Activated naive CD4-positive, alpha-beta T cell treated with anti-CD3 and anti-CD28 coated beads, Interleukin-2, amount 10 ng/mL, durations not matched to agents 7 days and 5 days (primary cell): Measurements from ENCODE around the gene CXCR3.
"Not testable (repeated sequence)": the region's sequence is repeated elsewhere in the genome, so short reads cannot be mapped to it uniquely, and the experiment has no call there.

Experiments
- CTCF ChIA-PET: fragments of 350-600 bp; sonication (Branson Sonifier 250); formaldehyde crosslinking; loops from one replicate; lab custom pipeline; 2021; ENCODE audit warnings: antibody characterized with exemption; lab: Charles Lee
- DNase-seq: peaks from one replicate; pipeline ENCODE4 v3.0.0-alpha.2; 2020
- H3K27ac Mint-ChIP-seq: one replicate; pipeline ENCODE4 v1.8.0; 2021; ENCODE audit warnings: mild to moderate bottlenecking, moderate library complexity, mixed read lengths
- H3K27me3 Mint-ChIP-seq: one replicate; pipeline ENCODE4 v1.8.0; 2021; ENCODE audit warnings: mild to moderate bottlenecking, mixed read lengths
- H3K36me3 Mint-ChIP-seq: one replicate; pipeline ENCODE4 v1.8.0; 2021; ENCODE audit warnings: mixed read lengths
- H3K4me1 Mint-ChIP-seq: one replicate; pipeline ENCODE4 v1.8.0; 2021; ENCODE audit warnings: mixed read lengths
- H3K4me3 Mint-ChIP-seq: one replicate; pipeline ENCODE4 v1.8.0; 2021; ENCODE audit warnings: mild to moderate bottlenecking, moderate library complexity, mixed read lengths
- H3K9me3 Mint-ChIP-seq: one replicate; pipeline ENCODE4 v1.8.0; 2021; ENCODE audit warnings: mixed read lengths

CXCR3 gene

DNA sequence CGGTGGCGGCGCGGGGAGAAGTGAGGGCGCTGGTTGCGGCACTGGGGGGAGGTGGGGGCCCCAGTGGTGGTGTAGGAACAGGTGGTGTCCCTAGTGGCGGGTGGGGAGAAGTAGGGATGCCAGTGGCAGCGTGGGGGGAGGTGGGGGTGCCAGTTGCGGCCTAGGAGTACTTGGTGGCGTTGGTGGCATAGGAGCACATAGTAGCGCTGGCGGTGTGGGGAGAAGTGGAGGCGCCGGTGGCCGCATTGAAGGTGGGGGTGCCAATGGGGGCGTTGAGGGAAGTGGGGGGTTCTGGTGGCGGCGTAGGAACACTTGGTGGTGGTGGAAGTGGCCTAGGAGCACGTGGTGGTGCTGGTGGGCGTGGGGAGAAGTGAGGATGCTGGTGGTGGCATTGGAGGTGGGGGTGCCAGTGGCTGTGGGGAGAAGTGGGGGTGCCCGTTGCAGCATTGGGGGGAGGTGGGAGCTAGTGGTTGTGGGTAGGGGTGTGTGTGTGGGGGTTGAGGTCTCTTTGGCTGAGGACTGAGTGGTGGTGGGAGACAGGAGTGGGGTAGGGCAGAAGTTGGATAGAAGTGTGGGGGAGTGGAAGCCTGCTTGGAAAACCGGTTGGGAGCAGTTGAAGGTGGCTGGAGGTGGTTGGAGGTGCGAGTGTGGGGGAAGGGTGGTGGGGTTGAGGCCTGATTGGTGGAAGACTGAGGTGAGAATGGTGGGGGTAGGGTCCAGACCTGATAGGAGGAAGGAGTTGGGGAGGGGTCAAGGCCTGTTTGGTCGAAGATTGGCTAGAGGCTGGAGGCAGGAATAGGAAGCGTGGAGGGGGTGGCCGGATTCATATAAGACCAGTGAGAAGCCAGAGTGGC lies 38.9 kb downstream of the CXCR3 start:
- no peaks in the 10 kb centered on the region for H3K27me3 Mint-ChIP-seq
- no peaks in the 10 kb centered on the region for H3K9me3 Mint-ChIP-seq
- CTCF ChIA-PET, result no interaction called here
- H3K4me3 Mint-ChIP-seq, result no peak overlapping the region
- H3K4me1 Mint-ChIP-seq, result no peaks in the 10 kb centered on the region
- peaks cover 23% of the 10 kb centered on the region for H3K36me3 Mint-ChIP-seq
- no peak for DNase-seq
- no peak overlapping the region for H3K27ac Mint-ChIP-seq

DNA sequence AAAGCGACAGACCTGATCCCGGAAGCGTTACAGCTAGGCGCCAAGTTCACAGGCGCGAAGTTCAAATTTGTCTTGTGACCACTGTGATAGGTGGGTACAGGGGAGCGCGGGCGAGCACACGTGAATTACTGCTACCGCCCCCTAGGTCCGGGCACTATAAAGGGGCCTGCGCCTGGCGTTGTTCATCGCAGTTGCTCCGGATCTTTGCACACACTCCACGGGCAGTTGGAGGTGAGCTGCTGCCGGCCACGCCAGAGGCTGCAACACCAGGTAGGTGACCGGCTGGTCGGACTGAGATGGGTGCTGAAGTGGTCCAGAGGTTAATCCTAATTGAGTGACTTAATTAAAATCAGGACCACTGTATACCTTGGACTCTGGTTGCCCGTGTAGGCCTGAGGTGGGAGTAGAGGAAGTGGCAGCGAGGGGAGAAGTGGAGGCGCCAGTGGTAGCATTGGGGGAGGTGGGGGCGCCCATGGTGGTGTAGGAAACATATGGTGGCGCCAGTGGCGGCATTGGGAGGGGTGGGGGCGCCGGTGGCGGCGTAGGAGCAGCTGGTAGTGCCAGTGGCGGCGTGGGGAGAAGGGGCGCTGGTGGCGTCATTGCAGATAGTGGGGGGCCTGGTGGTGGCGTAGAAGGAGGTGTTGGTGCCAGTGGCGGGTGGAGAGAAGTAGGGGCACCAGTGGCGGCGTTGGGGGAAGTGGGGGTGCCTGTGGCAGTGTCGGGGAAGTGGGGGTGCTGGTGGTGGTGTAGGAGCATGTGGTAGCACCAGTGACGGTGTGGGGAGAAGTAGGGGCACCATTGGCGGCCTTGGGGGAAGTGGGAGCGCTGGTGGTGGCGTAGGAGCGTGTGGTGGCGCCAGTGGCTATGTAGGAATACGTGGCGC lies 39.8 kb downstream of the CXCR3 start, which contains the start of gene GCNA:
Gene GCNA, plus strand, starts transcription at position 185 of the 883 bp plus-strand sequence. CDS start 2,385 bp downstream, outside the sequence.
- Mint-ChIP-seq H3K27me3 (no peaks in the 10 kb centered on the region), H3K4me1 (no peaks in the 10 kb centered on the region), H3K27ac (peak within 1 kb of the TSS; percentile 35), H3K9me3 (no peaks in the 10 kb centered on the region), H3K4me3 (no peak within 1 kb of the TSS), H3K36me3 (peaks cover 32% of the 10 kb centered on the region)
- no peak for DNase-seq
- CTCF ChIA-PET, result no interaction called here

DNA sequence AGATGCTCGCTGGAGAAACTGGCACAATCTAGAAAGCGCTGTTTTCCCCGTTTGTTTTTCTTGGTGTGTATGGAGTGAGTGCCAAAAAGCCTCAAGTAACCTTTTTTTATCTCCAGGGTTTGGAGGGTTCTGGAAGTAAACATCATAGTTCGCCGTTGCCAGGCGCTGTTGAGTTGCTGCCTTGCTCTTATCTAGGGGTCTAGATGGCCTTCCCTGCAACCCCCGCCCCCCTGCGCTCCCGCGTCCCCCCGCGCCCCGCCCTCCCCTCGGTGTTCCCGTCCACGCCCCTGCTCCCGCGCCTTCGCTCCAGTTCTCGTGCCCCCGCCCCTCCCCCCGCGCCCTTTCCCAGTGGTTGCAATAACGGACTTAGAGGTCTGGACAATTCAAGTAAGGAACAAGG lies 40.6 kb downstream of the CXCR3 start:
- no peak for DNase-seq
- Mint-ChIP-seq H3K4me3 (no peak overlapping the region), H3K27me3 (no peaks in the 10 kb centered on the region), H3K4me1 (no peaks in the 10 kb centered on the region), H3K27ac (no peak overlapping the region), H3K36me3 (peaks cover 34% of the 10 kb centered on the region), H3K9me3 (no peaks in the 10 kb centered on the region)
- CTCF ChIA-PET, result no interaction called here

DNA sequence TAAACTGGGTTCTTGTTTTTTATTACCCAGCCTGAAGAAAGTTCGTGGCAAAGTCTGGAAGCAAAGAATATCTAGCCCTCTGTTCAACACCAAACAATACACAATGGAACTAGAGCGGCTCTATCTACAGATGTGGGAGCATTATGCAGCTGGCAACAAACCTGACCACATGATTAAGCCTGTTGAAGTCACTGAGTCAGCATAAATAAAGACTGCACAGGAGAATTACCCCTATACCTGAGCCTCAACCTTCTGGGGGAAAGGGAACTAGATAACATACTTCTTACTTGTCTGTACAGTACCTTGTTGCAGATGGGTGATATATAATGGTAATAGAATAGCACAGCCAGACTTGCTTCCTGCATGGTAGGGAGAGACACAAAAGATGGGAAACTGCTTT lies 44.7 kb downstream of the CXCR3 start:
- DNase-seq, result no peak
- H3K27ac Mint-ChIP-seq, result no peak overlapping the region
- H3K27me3 Mint-ChIP-seq, result no peaks in the 10 kb centered on the region
- peaks cover 34% of the 10 kb centered on the region for H3K36me3 Mint-ChIP-seq
- H3K9me3 Mint-ChIP-seq, result no peaks in the 10 kb centered on the region
- CTCF ChIA-PET, result interaction anchor here (0.6 kb wide), 1 partner anchor 79 kb away, joined by 3 read pairs; no protein-coding TSS in a partner anchor
- H3K4me1 Mint-ChIP-seq, result no peaks in the 10 kb centered on the region
- H3K4me3 Mint-ChIP-seq, result no peak overlapping the region

DNA sequence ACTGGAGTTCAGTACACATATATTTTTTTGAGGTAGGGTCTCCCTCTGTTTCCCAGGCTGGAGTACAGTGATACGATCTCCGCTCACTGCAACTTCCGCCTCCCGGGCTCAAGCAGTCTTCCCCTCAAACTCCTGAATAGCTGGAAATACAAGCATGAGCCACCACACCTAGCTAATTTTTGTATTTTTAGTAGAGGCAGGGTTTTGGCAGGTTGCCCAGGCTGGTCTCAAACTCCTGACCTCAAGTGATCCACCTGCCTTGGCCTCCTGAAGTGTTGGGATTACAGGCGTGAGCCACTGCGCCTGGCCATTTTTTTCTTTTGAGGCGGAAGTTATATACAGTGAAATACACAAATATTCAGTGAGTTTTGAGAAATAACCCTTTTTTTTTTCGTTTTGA lies 46.9 kb downstream of the CXCR3 start:
- not testable (repeated sequence) for H3K27me3 Mint-ChIP-seq, DNase-seq, H3K4me1 Mint-ChIP-seq, H3K9me3 Mint-ChIP-seq, H3K4me3 Mint-ChIP-seq, H3K27ac Mint-ChIP-seq
- peaks cover 40% of the 10 kb centered on the region for H3K36me3 Mint-ChIP-seq
- CTCF ChIA-PET, result interaction anchor here (0.7 kb wide), 1 partner anchor 1017 kb away, joined by 3 read pairs; no protein-coding TSS in a partner anchor
